ENCODE data around the gene CAPN8.

Gene CAPN8

GRCh38 chr1:223704921-223705878 is 39.7 kb upstream of the CAPN8 start:
- no peak overlapping the region for H3K4me3 ChIP-seq
- peak overlapping the region in 17 of 21 experiments; percentile 17 to 89 (median 69) for H3K27ac ChIP-seq

- no peak overlapping the region for H3K4me3 ChIP-seq
- peak overlapping the region in 1 of 21 experiments; percentile 20 for H3K27ac ChIP-seq
These were observed 38.1 kb upstream of the CAPN8 start for GRCh38 chr1:223703668-223704013.

GRCh38 chr1:223702735-223703667 is 37.5 kb upstream of the CAPN8 start:
- peak overlapping the region in 3 of 21 experiments; percentile 34 to 82 (median 48) for H3K27ac ChIP-seq
- no peak overlapping the region for H3K4me3 ChIP-seq

- Histone ChIP-seq H3K4me3 (no peak overlapping the region), H3K27ac (peak overlapping the region in 20 of 21 experiments; percentile 5 to 88 (median 76))
These were observed 35.6 kb upstream of the CAPN8 start for GRCh38 chr1:223700942-223701637.

- Histone ChIP-seq H3K4me3 (no peak overlapping the region), H3K27ac (peak overlapping the region in 19 of 21 experiments; percentile 5 to 88 (median 76))
These were observed 35.0 kb upstream of the CAPN8 start for GRCh38 chr1:223700388-223700918.

- Histone ChIP-seq H3K4me3 (no peak overlapping the region), H3K27ac (no peak overlapping the region)
These were observed 30.4 kb upstream of the CAPN8 start for GRCh38 chr1:223695941-223696340.

- Histone ChIP-seq H3K4me3 (no peak overlapping the region), H3K27ac (no peak overlapping the region)
These were observed 29.6 kb upstream of the CAPN8 start for GRCh38 chr1:223695014-223695548.

GRCh38 chr1:223691121-223691520 is 25.6 kb upstream of the CAPN8 start:
- Histone ChIP-seq H3K4me3 (no peak overlapping the region), H3K27ac (no peak overlapping the region)

- Histone ChIP-seq H3K27ac (no peak overlapping the region), H3K4me3 (no peak overlapping the region)
These were observed 18.9 kb upstream of the CAPN8 start for GRCh38 chr1:223684488-223684792.

GRCh38 chr1:223683586-223684487 is 18.3 kb upstream of the CAPN8 start:
- Histone ChIP-seq H3K4me3 (no peak overlapping the region), H3K27ac (no peak overlapping the region)

- H3K4me3 ChIP-seq, result no peak overlapping the region
These were observed 17.0 kb upstream of the CAPN8 start for GRCh38 chr1:223682502-223682901.

GRCh38 chr1:223680188-223680587 is 14.7 kb upstream of the CAPN8 start:
- Histone ChIP-seq H3K4me3 (no peak overlapping the region), H3K27ac (no peak overlapping the region)

More at GRCh38 chr1:223682502-223682901, 17.0 kb upstream of the CAPN8 start:
- H3K27ac ChIP-seq, result no peak overlapping the region

GRCh38 chr1:223678841-223679240 is 13.3 kb upstream of the CAPN8 start:
- H3K27ac ChIP-seq, result no peak overlapping the region
- H3K4me3 ChIP-seq, result no peak overlapping the region

- Histone ChIP-seq H3K27ac (no peak overlapping the region), H3K4me3 (no peak overlapping the region)
These were observed 8.8 kb upstream of the CAPN8 start for GRCh38 chr1:223674119-223674890.

GRCh38 chr1:223670458-223671159 is 5.1 kb upstream of the CAPN8 start:
- H3K27ac ChIP-seq, result no peak overlapping the region
- H3K4me3 ChIP-seq, result no peak overlapping the region

- Histone ChIP-seq H3K4me3 (no peak overlapping the region), H3K27ac (peak overlapping the region in 1 of 21 experiments; percentile 9)
These were observed 3.7 kb upstream of the CAPN8 start for GRCh38 chr1:223669003-223669795.
